Left ventricle myocardium inferior (tissue), 1 donor: ENCODE measurements around the gene MED15. TPM values are rescaled to one million over a fixed set of nuclear protein-coding genes. Genes with fewer than 3 reads are reported as not detected.

ENCODE experiments used
- DNase-seq: peaks from one replicate; pipeline ENCODE4 v3.0.0-alpha.2; 2020
- H3K27ac ChIP-seq: fragments of 200-600 bp; replicated peaks from 2 replicates; pipeline ENCODE4 v1.8.0; 2021
- H3K27me3 ChIP-seq: fragments of 200-600 bp; 2 replicates; pipeline ENCODE4 v1.8.0; 2021; ENCODE audit warnings: low read depth
- H3K36me3 ChIP-seq: fragments of 200-600 bp; 2 replicates; pipeline ENCODE4 v1.8.0; 2021
- H3K4me1 ChIP-seq: fragments of 200-600 bp; 2 replicates; pipeline ENCODE4 v1.8.0; 2021
- H3K4me3 ChIP-seq: fragments of 200-600 bp; 2 replicates; pipeline ENCODE4 v1.8.0; 2021; ENCODE audit warnings: mild to moderate bottlenecking, moderate library complexity
- H3K9me3 ChIP-seq: fragments of 200-600 bp; replicated peaks from 2 replicates; pipeline ENCODE4 v1.8.0; 2021
- CTCF ChIP-seq: fragments of 200-600 bp; IDR thresholded peaks from 2 replicates; pipeline ENCODE4 v1.8.0; 2021; ENCODE audit warnings: antibody characterized with exemption, mild to moderate bottlenecking, borderline replicate concordance
- intact Hi-C: fragments of 100-400 bp; cut with micrococcal nuclease; formaldehyde crosslinking; loops from one replicate; pipeline ENCODE4 v1.11.0; 2022
- long read RNA-seq: library from polyadenylated mRNA; unstranded; transcript quantifications from one replicate; pipeline ENCODE4 v2.0.0, GENCODE V29; 2021
- total RNA-seq: library from RNA; stranded (reverse); fragmentation: NEBNext Ultra II Directional; extraction: Animal tissue kit (Norgen Biotek cat#: 25700); gene quantifications from one replicate; pipeline ENCODE4 v1.2.1, GENCODE V29; 2021
- donor health status: DM: no; HTN: yes; CAD: no; lungs with severe emphysema.

MED15 gene
- 40.3 TPM for total RNA-seq
- long read RNA-seq, transcript MED15-202 (17 exons, 3,252 nt): major isoform, 47 of 88 reads
- long read RNA-seq, transcript MED15-201 (18 exons, 3,351 nt): minor isoform, 5 of 88 reads
- long read RNA-seq, partial matches to known transcripts: 14 of 88 reads
- long read RNA-seq, other reads (novel, unspliced or antisense): 16 of 88 reads

- Histone ChIP-seq H3K27ac (peak within 1 kb of the TSS; percentile 97), H3K36me3 (no peaks in the 10 kb centered on the region), H3K4me1 (peaks cover 59% of the 10 kb centered on the region), H3K9me3 (no peaks in the 10 kb centered on the region), H3K27me3 (no peaks in the 10 kb centered on the region), H3K4me3 (peak within 1 kb of the TSS; percentile 99)
- no peak for TF ChIP-seq CTCF
- DNase-seq: peak; percentile 92
- intact Hi-C loops: no loop called here
These were observed at the start of gene MED15 for GRCh38 chr22:20507253-20508066. MED15 (plus strand) TSS chr22:20507610; CDS start chr22:20507679, 69 bp downstream.

GRCh38 chr22:20458530-20459151, 48.8 kb upstream of the MED15 start:
- no peak for DNase-seq
- intact Hi-C loops: loop anchor here (5.0 kb wide), 1 partner anchor 41 kb away; no protein-coding TSS in a partner anchor
- Histone ChIP-seq H3K27ac (no peak overlapping the region), H3K27me3 (no peaks in the 10 kb centered on the region), H3K4me3 (no peak overlapping the region), H3K4me1 (peaks cover 12% of the 10 kb centered on the region), H3K36me3 (peaks cover 18% of the 10 kb centered on the region), H3K9me3 (no peaks in the 10 kb centered on the region)
- no peak for TF ChIP-seq CTCF

GRCh38 chr22:20459152-20459542, 48.3 kb upstream of the MED15 start:
- H3K4me3 ChIP-seq: no peak overlapping the region
- no peaks in the 10 kb centered on the region for H3K9me3 ChIP-seq
- intact Hi-C loops: loop anchor here (5.0 kb wide), 1 partner anchor 42 kb away; no protein-coding TSS in a partner anchor
- DNase-seq: no peak
- H3K27ac ChIP-seq: no peak overlapping the region
- H3K4me1 ChIP-seq: peaks cover 18% of the 10 kb centered on the region
- peaks cover 21% of the 10 kb centered on the region for H3K36me3 ChIP-seq
- TF ChIP-seq CTCF: no peak
- H3K27me3 ChIP-seq: no peaks in the 10 kb centered on the region

- no peak overlapping the region for H3K4me3 ChIP-seq
- H3K27ac ChIP-seq: no peak overlapping the region
- no peaks in the 10 kb centered on the region for H3K27me3 ChIP-seq
- H3K36me3 ChIP-seq: peaks cover 28% of the 10 kb centered on the region
- H3K4me1 ChIP-seq: peaks cover 21% of the 10 kb centered on the region
- H3K9me3 ChIP-seq: no peaks in the 10 kb centered on the region
- no peak for DNase-seq
- intact Hi-C loops: loop anchor here (5.0 kb wide), 1 partner anchor 43 kb away; no protein-coding TSS in a partner anchor
- no peak for TF ChIP-seq CTCF
These were observed 47.5 kb upstream of the MED15 start for GRCh38 chr22:20459862-20460261.

GRCh38 chr22:20463324-20464095, 43.9 kb upstream of the MED15 start:
- Histone ChIP-seq H3K9me3 (no peaks in the 10 kb centered on the region), H3K27ac (peak overlapping the region; percentile 5), H3K27me3 (no peaks in the 10 kb centered on the region), H3K4me3 (no peak overlapping the region), H3K4me1 (peaks cover 25% of the 10 kb centered on the region), H3K36me3 (peaks cover 25% of the 10 kb centered on the region)
- no peak for DNase-seq
- no peak for TF ChIP-seq CTCF
- intact Hi-C loops: no loop called here
